ENCODE measurements around the gene MORN1. TPM values are rescaled to one million over a fixed set of nuclear protein-coding genes. Genes with fewer than 3 reads are reported as not detected.

MORN1 gene
- total and polyA plus RNA-seq, 2 of the 8 experiments (the other 6 are each of a cell fraction or from before 2014, with no cell fraction given): 5.0 to 9.1 TPM

DNA sequence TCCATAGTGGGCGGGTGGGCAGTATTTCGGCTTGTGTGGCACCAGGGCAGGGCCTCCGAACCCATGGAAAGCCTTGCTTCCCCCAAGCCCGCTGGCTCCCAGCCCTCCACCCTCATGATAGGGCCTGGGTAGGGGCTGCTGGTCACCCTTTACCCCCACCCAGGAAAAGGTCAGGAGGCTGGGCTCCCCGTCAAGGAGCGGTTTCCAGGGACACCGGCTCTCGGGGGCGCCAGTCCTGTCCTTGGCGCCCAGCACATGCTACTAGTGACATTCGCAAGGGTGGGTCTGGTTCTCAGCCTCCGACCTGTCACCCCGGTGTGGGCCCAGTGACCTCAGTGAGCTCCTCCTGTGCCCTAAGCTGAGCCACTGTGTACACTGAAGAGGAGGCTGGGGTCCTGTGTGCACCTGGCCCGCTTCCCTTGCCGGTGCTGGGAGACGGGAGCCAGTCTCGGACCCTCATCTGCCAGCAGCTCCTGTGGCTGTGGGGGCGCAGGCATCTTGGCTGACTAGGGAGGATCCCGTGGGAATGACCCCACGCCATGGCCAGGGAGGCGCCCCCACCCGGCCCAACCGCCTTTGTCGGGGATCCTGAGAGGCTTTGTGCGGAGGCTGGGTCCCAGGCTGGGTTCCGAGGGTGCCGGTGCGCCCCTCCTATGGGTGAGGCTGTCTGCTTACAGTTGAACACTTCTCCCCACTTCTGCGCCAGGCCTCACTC, 108.6 kb downstream of the MORN1 start:
- Histone ChIP-seq H3K4me3 (ENCODE audit: extremely low read depth in 1 of 4, insufficient read depth in 2 of 4, low read depth in 3 of 4, low read length in 4 of 4) (no peak overlapping the region), H2AK5ac (ENCODE audit: low read depth, low read length) (no peak overlapping the region), H4K91ac (replicated peaks; ENCODE audit: insufficient read length, low read length) (no peak overlapping the region), H2BK12ac (ENCODE audit: low read depth, low read length) (no peak overlapping the region), H2BK120ac (replicated peaks; ENCODE audit: low read depth, low read length) (no peak overlapping the region), H3K56ac (replicated peaks; ENCODE audit: insufficient read length, low read depth, low read length) (no peak overlapping the region), H3K23ac (ENCODE audit: insufficient read length) (no peak overlapping the region), H3K27ac (ENCODE audit: low read depth, low read length) (no peak overlapping the region; the same call in 1 of the 2 replicates), H3K9me3 (ENCODE audit: insufficient read depth in 2 of 2, low read depth in 1 of 2, low read length in 1 of 2) (no peaks in the 10 kb centered on the region), H3K79me1 (ENCODE audit: low read depth, low read length) (peaks cover 6% of the 10 kb centered on the region), H3K23me2 (ENCODE audit: low read depth, low read length) (no peaks in the 10 kb centered on the region), H3K79me2 (ENCODE audit: control insufficient read depth in 1 of 2, insufficient read depth in 2 of 2, low read length in 2 of 2) (peaks cover 9 to 65% of the 10 kb centered on the region in 2 experiments; a peak in 3 of 4 replicates), H4K8ac (ENCODE audit: extremely low read depth, insufficient read depth, low read length) (no peak overlapping the region), H3K14ac (ENCODE audit: insufficient read length) (no peak overlapping the region), H3K4ac (replicated peaks; ENCODE audit: insufficient read length, low read depth, low read length) (no peak overlapping the region), H3K18ac (ENCODE audit: extremely low read depth, low read length) (no peak overlapping the region), H3K4me1 (replicated peaks in 1 of 4; ENCODE audit: control insufficient read depth in 3 of 4, insufficient read depth in 4 of 4, low read length in 3 of 4) (peaks cover 5 to 22% (median 17%) of the 10 kb centered on the region in 4 experiments), H2BK15ac (ENCODE audit: low read length) (no peak overlapping the region), H2BK5ac (ENCODE audit: low read depth, low read length) (no peak overlapping the region; the same call in 1 of the 2 replicates), H3K27me3 (replicated peaks in 1 of 4; ENCODE audit: control insufficient read depth in 3 of 4, extremely low read depth in 1 of 4, insufficient read depth in 3 of 4, low read length in 3 of 4) (no peaks in the 10 kb centered on the region), H4K20me1 (replicated peaks in 1 of 2; ENCODE audit: control insufficient read depth in 1 of 2, insufficient read depth in 2 of 2, low read length in 2 of 2) (peaks cover 7 to 14% of the 10 kb centered on the region in 2 experiments), H3K4me2 (ENCODE audit: insufficient read depth in 1 of 2, low read depth in 2 of 2, low read length in 2 of 2) (no peak overlapping the region), H3K9ac (replicated peaks in 1 of 4; ENCODE audit: extremely low read depth in 1 of 4, low read depth in 3 of 4, low read length in 3 of 4) (no peak overlapping the region), H2BK20ac (ENCODE audit: low read length) (no peak overlapping the region), H3K36me3 (ENCODE audit: control insufficient read depth in 2 of 4, insufficient read depth in 4 of 4, low read length in 3 of 4) (no peaks in the 10 kb centered on the region; a peak in 1 of 8 replicates), H2AFZ (ENCODE audit: low read length) (no peak overlapping the region), H4K5ac (ENCODE audit: insufficient read length, low read depth, low read length) (no peak overlapping the region)
- DNase-seq (ENCODE audit: low read depth in 1 of 2, low spot score in 2 of 2): no peak
- POLR2A ChIA-PET (ENCODE audit: partially characterized antibody): interaction anchor here (0.8 kb wide), 1 partner anchor 16 kb away, joined by 3 read pairs; no protein-coding TSS in a partner anchor
- CTCF ChIA-PET (ENCODE audit: partially characterized antibody): interaction anchor here (1.1 kb wide), 1 partner anchor 1145 kb away, joined by 3 read pairs; no protein-coding TSS in a partner anchor
- no peak for FAIRE-seq
- 93% methylated on average over 21 of the region's 29 CpGs; no CpG with 5 or more reads in 1 of the 2 experiments for WGBS, 2 experiments (ENCODE audit: extremely low coverage in 1 of 2, insufficient coverage in 1 of 2, insufficient read length in 1 of 2, insufficient replicate concordance in 2 of 2, low coverage in 1 of 2, low lambda C conversion rate in 2 of 2, missing lambda C conversion rate in 1 of 2)
- TF ChIP-seq JUN (IDR thresholded peaks at IDR 0.05; ENCODE audit: low read depth, low read length) (no peak), POU5F1 (IDR thresholded peaks at IDR 0.05; ENCODE audit: low read depth, low read length) (no peak), GTF2F1 (IDR thresholded peaks at IDR 0.05; ENCODE audit: borderline replicate concordance, low read depth, low read length) (no peak), CHD1 (IDR thresholded peaks at IDR 0.05; ENCODE audit: low read depth, low read length) (no peak), SP1 (IDR thresholded peaks at IDR 0.05; ENCODE audit: low read depth, low read length) (no peak), ZNF274 (IDR thresholded peaks at IDR 0.05; ENCODE audit: borderline replicate concordance, extremely low read depth, low read length) (no peak), HDAC2 (IDR thresholded peaks at IDR 0.05; ENCODE audit: borderline replicate concordance in 1 of 2, low read depth in 2 of 2, low read length in 2 of 2) (no peak), KDM4A (IDR thresholded peaks at IDR 0.05; ENCODE audit: low read depth, low read length, severe bottlenecking) (no peak), SAP30 (IDR thresholded peaks at IDR 0.05; ENCODE audit: insufficient read depth, insufficient replicate concordance, low read length) (no peak), TAF1 (IDR thresholded peaks at IDR 0.05; ENCODE audit: low read depth, low read length) (no peak), FOSL1 (IDR thresholded peaks at IDR 0.05; ENCODE audit: insufficient read depth, low read depth, low read length) (no peak), GABPA (IDR thresholded peaks at IDR 0.05; ENCODE audit: borderline replicate concordance, insufficient read depth, low read length) (no peak)

Data from H1 (cell line).